Uterus (tissue), 2 donors: ENCODE results near the gene FAM227B.

Experiments
- POLR2A ChIP-seq, 2 donors: fragments of 450-650 bp; IDR thresholded peaks; one replicate each; pipeline ENCODE4 v1.6.1; 2016; ENCODE audit warnings: antibody characterized with exemption in 2 of 2, mild to moderate bottlenecking in 1 of 2, moderate library complexity in 1 of 2
- TF ChIP-seq, protein P1 (sequence below), 4 experiments: fragments of 200-600 bp in 2 of 4; fragments of 450-650 bp in 2 of 4; sonication (generic) in 2 of 4; IDR thresholded peaks; one replicate each; pipeline ENCODE4 v1.5.1; 2016 to 2019; ENCODE audit warnings: antibody characterized with exemption in 4 of 4, mild to moderate bottlenecking in 2 of 4, moderate library complexity in 1 of 4

DNA sequence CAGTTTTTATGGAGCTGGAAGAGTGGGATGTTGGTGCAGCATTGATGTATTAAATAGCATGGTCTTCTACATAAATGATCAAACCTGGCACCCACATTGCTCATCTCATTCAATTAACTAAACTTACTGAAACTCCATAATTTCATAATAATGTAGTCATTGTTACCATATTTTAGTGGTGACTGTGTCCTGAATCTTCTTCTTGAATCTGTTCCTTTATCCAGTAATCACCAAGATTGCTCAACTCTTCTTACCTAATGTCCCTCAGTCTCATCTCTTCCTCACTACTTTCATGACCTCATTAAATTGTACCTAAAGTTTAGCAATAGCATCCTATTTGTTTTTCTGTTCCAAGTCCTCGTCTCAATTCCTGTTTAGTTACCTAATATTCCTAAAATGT is 127.8 kb downstream of the FAM227B start:
- TF ChIP-seq, protein P1, sequence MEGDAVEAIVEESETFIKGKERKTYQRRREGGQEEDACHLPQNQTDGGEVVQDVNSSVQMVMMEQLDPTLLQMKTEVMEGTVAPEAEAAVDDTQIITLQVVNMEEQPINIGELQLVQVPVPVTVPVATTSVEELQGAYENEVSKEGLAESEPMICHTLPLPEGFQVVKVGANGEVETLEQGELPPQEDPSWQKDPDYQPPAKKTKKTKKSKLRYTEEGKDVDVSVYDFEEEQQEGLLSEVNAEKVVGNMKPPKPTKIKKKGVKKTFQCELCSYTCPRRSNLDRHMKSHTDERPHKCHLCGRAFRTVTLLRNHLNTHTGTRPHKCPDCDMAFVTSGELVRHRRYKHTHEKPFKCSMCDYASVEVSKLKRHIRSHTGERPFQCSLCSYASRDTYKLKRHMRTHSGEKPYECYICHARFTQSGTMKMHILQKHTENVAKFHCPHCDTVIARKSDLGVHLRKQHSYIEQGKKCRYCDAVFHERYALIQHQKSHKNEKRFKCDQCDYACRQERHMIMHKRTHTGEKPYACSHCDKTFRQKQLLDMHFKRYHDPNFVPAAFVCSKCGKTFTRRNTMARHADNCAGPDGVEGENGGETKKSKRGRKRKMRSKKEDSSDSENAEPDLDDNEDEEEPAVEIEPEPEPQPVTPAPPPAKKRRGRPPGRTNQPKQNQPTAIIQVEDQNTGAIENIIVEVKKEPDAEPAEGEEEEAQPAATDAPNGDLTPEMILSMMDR (IDR thresholded peaks at IDR 0.05): no peak
- no peak for TF ChIP-seq POLR2A (IDR thresholded peaks at IDR 0.05)
